H1 (cell line): Measurements from ENCODE around the gene ZC3H18. TPM values are rescaled to one million over a fixed set of nuclear protein-coding genes. Genes with fewer than 3 reads are reported as not detected.

Experiments used
- CHD1 ChIP-seq: IDR thresholded peaks from 2 replicates; pipeline ENCODE4 v1.6.1; 2012; ENCODE audit warnings: low read depth, low read length, improper control_type of control experiment
- KDM1A ChIP-seq: fragments of 200-600, 300-600 bp; sonication (generic); IDR thresholded peaks from 2 replicates; pipeline ENCODE4 v1.7.1; 2016; ENCODE audit warnings: mild to moderate bottlenecking, low read length, borderline replicate concordance
- RBBP5 ChIP-seq: IDR thresholded peaks from 2 replicates; pipeline ENCODE4 v1.7.1; 2012; ENCODE audit warnings: low read depth, mild to moderate bottlenecking, inconsistent platforms, low read length, moderate library complexity, borderline replicate concordance
- RNF2 ChIP-seq: fragments of 200-900, 300-1000 bp; sonication (generic); IDR thresholded peaks from 2 replicates; pipeline ENCODE4 v1.7.1; 2016; ENCODE audit warnings: borderline replicate concordance, low read depth, mild to moderate bottlenecking, antibody characterized with exemption, low read length; ENCODE audit not compliant: poor library complexity, severe bottlenecking; ENCODE audit errors: missing control alignments
- polyA plus RNA-seq, 7 experiments: library from polyadenylated mRNA; depleted of rRNA in 3 of 7; stranded (reverse) in 5 of 7; unstranded in 2 of 7; fragments of >200 nt in 5 of 7; fragments of 200-250 nt in 2 of 7; gene quantifications; 1 replicate in 5 of 7; 2 replicates in 1 of 7; 4 replicates in 1 of 7; pipeline versions ENCODE4 v1.2.1 to v1.2.3, GENCODE V29; 2011 to 2013; ENCODE audit warnings: missing spikeins in 2 of 7, mixed read lengths in 2 of 7
- total RNA-seq: library from RNA; stranded (reverse); fragmentation: NEBNext Ultra II Directional; extraction: Animal tissue kit (Norgen Biotek cat#: 25700); gene quantifications from 2 replicates; pipeline ENCODE4 v1.2.1, GENCODE V29; 2021

Gene ZC3H18
- total and polyA plus RNA-seq, 2 of the 8 experiments (the other 6 are each of a cell fraction or from before 2014, with no cell fraction given), result 12.1 to 73.2 TPM

DNA sequence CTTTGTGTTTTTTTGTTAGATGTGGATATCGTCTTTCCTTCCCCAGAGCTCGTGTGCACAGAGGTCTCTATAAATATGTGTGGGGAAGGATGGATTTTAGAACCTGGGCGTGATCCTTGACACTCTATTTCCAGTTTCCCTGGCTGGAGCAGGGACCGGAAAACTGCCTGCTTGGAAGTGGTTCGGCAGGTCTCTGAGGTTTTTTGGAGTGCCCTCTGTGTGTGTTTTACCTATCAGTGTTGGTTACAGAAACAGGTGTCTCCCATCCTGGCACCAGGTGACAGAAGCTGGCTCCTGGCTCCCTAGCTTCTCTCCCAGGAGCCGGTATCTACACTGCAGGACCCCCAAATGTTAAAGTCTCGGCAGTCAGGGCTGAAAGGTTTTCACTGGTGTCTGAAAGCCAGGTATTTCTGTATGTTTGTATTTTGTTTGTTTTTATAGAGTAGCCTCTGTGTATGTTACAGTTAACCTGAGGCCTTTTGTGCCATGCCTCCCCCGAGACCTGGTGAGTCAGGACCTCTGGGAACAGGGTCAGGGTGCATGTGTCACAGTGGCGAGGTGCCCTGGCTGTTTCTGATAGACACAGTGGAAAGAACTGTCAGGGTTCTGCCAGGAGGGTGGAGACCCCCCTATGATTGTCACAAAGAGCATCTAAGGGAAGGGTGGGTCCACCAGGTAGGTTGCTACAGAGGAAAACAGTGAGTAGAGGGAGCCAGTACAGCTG lies 31.3 kb downstream of the ZC3H18 start (continued):
- no peak for TF ChIP-seq RBBP5
- no peak for TF ChIP-seq RNF2
- TF ChIP-seq CHD1, result no peak
- no peak for TF ChIP-seq KDM1A
